GM23338 (cell line): ENCODE measurements around the gene OSBPL6. TPM values are rescaled to one million over a fixed set of nuclear protein-coding genes. Genes with fewer than 3 reads are reported as not detected.

Experiments
- ATAC-seq: fragments of 200-7000 bp; cut with Tn5 transposase; 3 replicates; pipeline ENCODE4 v1.9.1; 2020
- DNase-seq: peaks from one replicate; pipeline ENCODE4 v3.0.0-alpha.2; 2015; ENCODE audit warnings: low spot score
- H2AFZ ChIP-seq: fragments of 200-600 bp; sonication (generic); 2 replicates; pipeline ENCODE4 v1.8.0; 2016; ENCODE audit warnings: antibody characterized with exemption, mild to moderate bottlenecking, moderate library complexity
- H3F3A ChIP-seq: fragments of 200-600 bp; sonication (generic); replicated peaks from 2 replicates; pipeline ENCODE4 v1.8.0; 2017; ENCODE audit warnings: antibody characterized with exemption, mixed run types, low read depth
- H3K27ac ChIP-seq: fragments of 200-600 bp; sonication (generic); 2 replicates; pipeline ENCODE4 v1.6.1; 2016; ENCODE audit warnings: low read depth
- H3K27me3 ChIP-seq: fragments of 200-600 bp; sonication (generic); 2 replicates; pipeline ENCODE4 v1.8.0; 2016; ENCODE audit warnings: mild to moderate bottlenecking, mixed run types, moderate library complexity; ENCODE audit not compliant: insufficient read depth
- H3K36me3 ChIP-seq: fragments of 200-600 bp; sonication (generic); 2 replicates; pipeline ENCODE4 v1.8.0; 2016; ENCODE audit warnings: mild to moderate bottlenecking; ENCODE audit not compliant: insufficient read depth
- H3K4me1 ChIP-seq: fragments of 200-600 bp; sonication (generic); 2 replicates; pipeline ENCODE4 v1.8.0; 2016; ENCODE audit warnings: mild to moderate bottlenecking, moderate library complexity; ENCODE audit not compliant: insufficient read depth
- H3K4me2 ChIP-seq: fragments of 200-600 bp; sonication (generic); 2 replicates; pipeline ENCODE4 v1.7.1; 2017; ENCODE audit warnings: mixed run types
- H3K4me3 ChIP-seq: fragments of 200-600 bp; sonication (generic); 2 replicates; pipeline ENCODE4 v1.6.1; 2016; ENCODE audit warnings: mixed run types
- H3K79me2 ChIP-seq: fragments of 200-600 bp; sonication (generic); replicated peaks from 2 replicates; pipeline ENCODE4 v1.8.0; 2017; ENCODE audit warnings: mild to moderate bottlenecking; ENCODE audit not compliant: insufficient read depth
- H3K9me2 ChIP-seq: fragments of 200-600 bp; sonication (generic); 2 replicates; pipeline ENCODE4 v1.8.0; 2017; ENCODE audit not compliant: insufficient read depth
- H4K20me1 ChIP-seq: fragments of 200-600 bp; sonication (generic); replicated peaks from 2 replicates; pipeline ENCODE4 v1.8.0; 2017; ENCODE audit warnings: mild to moderate bottlenecking; ENCODE audit not compliant: insufficient read depth
- H3K27ac Mint-ChIP-seq: 2 replicates; pipeline ENCODE4 v1.8.0; 2020; ENCODE audit warnings: inconsistent platforms, mild to moderate bottlenecking, moderate library complexity, mixed read lengths
- H3K27me3 Mint-ChIP-seq: 3 replicates; pipeline ENCODE4 v1.8.0; 2022; ENCODE audit warnings: low read depth, mild to moderate bottlenecking, moderate library complexity, mixed read lengths, inconsistent platforms; ENCODE audit not compliant: insufficient read depth, poor library complexity
- H3K36me3 Mint-ChIP-seq: 3 replicates; pipeline ENCODE4 v1.8.0; 2021; ENCODE audit warnings: low read depth, mild to moderate bottlenecking, inconsistent platforms, moderate library complexity, mixed read lengths
- H3K4me1 Mint-ChIP-seq: 3 replicates; pipeline ENCODE4 v1.8.0; 2020; ENCODE audit warnings: mild to moderate bottlenecking, inconsistent platforms, mixed read lengths
- H3K4me3 Mint-ChIP-seq: 3 replicates; pipeline ENCODE4 v1.8.0; 2021; ENCODE audit warnings: moderate library complexity, mild to moderate bottlenecking, inconsistent platforms, mixed read lengths
- H3K9me3 Mint-ChIP-seq: 3 replicates; pipeline ENCODE4 v1.8.0; 2020; ENCODE audit warnings: moderate library complexity, mild to moderate bottlenecking, inconsistent platforms, mixed read lengths
- CREB1 ChIP-seq: fragments of 250-450 bp; sonication (Bioruptor Pico); IDR thresholded peaks from 2 replicates; pipeline ENCODE4 v1.5.0; 2020; ENCODE audit warnings: low read depth, mild to moderate bottlenecking, moderate library complexity
- EZH2 ChIP-seq: fragments of 200-600 bp; sonication (generic); IDR thresholded peaks from one replicate; pipeline ENCODE4 v1.8.0; 2017; ENCODE audit warnings: antibody characterized with exemption, mild to moderate bottlenecking, low read depth; ENCODE audit not compliant: unreplicated experiment
- JUNB ChIP-seq: IDR thresholded peaks from one replicate; pipeline ENCODE4 v1.6.1; 2016; ENCODE audit warnings: antibody characterized with exemption; ENCODE audit not compliant: unreplicated experiment
- POLR2AphosphoS5 ChIP-seq: IDR thresholded peaks from 2 replicates; pipeline ENCODE4 v1.6.1; 2016; ENCODE audit warnings: antibody characterized with exemption, low read depth
- ZNF114 ChIP-seq: fragments of 250-450 bp; sonication (Bioruptor Pico); IDR thresholded peaks from 2 replicates; pipeline ENCODE4 v1.5.0; 2020; ENCODE audit warnings: mild to moderate bottlenecking, moderate library complexity
- polyA plus RNA-seq: library from polyadenylated mRNA; unstranded; fragments of >200 nt; fragmentation: Nextera tagmentation; extraction: Ambion mirVana; gene quantifications from 2 replicates; pipeline ENCODE4 v1.2.1, GENCODE V29; 2016
- total RNA-seq: library from RNA; depleted of rRNA; stranded (reverse); fragments of >200 nt; shearing (Covaris generic); gene quantifications from 2 replicates; pipeline ENCODE4 v1.2.3, GENCODE V29; 2014
- TF ChIP-seq, protein P1 (sequence below): fragments of 250-450 bp; sonication (Bioruptor Pico); IDR thresholded peaks from 2 replicates; pipeline ENCODE4 v1.5.0; 2020; ENCODE audit warnings: mild to moderate bottlenecking, moderate library complexity
- TF ChIP-seq, protein P2 (sequence below): IDR thresholded peaks from 2 replicates; pipeline ENCODE4 v1.6.1; 2016; ENCODE audit warnings: antibody characterized with exemption

OSBPL6 gene
- total and polyA plus RNA-seq, 2 experiments from 2014 or later = 6.0 to 8.5 TPM

DNA sequence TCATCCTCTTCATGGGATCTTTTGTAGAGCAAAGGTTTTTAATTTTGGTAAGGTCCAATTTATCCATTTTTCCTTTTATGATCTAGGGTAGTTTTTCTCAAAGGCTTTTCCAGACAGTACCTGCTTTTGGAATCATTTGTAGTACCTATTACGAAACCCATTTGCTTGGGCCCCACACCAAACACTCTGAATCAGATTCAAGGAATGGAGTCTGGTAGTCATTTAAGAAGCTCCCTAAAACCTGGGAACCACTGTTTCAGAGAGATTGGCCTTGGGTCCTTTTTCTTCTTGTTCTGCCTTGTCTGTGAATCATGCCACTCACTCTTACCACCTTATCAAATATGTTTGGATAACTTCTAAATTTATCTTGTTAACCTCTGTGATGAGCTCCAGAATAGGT lies 40.3 kb downstream of the OSBPL6 start (continued):
- TF ChIP-seq, protein P1, sequence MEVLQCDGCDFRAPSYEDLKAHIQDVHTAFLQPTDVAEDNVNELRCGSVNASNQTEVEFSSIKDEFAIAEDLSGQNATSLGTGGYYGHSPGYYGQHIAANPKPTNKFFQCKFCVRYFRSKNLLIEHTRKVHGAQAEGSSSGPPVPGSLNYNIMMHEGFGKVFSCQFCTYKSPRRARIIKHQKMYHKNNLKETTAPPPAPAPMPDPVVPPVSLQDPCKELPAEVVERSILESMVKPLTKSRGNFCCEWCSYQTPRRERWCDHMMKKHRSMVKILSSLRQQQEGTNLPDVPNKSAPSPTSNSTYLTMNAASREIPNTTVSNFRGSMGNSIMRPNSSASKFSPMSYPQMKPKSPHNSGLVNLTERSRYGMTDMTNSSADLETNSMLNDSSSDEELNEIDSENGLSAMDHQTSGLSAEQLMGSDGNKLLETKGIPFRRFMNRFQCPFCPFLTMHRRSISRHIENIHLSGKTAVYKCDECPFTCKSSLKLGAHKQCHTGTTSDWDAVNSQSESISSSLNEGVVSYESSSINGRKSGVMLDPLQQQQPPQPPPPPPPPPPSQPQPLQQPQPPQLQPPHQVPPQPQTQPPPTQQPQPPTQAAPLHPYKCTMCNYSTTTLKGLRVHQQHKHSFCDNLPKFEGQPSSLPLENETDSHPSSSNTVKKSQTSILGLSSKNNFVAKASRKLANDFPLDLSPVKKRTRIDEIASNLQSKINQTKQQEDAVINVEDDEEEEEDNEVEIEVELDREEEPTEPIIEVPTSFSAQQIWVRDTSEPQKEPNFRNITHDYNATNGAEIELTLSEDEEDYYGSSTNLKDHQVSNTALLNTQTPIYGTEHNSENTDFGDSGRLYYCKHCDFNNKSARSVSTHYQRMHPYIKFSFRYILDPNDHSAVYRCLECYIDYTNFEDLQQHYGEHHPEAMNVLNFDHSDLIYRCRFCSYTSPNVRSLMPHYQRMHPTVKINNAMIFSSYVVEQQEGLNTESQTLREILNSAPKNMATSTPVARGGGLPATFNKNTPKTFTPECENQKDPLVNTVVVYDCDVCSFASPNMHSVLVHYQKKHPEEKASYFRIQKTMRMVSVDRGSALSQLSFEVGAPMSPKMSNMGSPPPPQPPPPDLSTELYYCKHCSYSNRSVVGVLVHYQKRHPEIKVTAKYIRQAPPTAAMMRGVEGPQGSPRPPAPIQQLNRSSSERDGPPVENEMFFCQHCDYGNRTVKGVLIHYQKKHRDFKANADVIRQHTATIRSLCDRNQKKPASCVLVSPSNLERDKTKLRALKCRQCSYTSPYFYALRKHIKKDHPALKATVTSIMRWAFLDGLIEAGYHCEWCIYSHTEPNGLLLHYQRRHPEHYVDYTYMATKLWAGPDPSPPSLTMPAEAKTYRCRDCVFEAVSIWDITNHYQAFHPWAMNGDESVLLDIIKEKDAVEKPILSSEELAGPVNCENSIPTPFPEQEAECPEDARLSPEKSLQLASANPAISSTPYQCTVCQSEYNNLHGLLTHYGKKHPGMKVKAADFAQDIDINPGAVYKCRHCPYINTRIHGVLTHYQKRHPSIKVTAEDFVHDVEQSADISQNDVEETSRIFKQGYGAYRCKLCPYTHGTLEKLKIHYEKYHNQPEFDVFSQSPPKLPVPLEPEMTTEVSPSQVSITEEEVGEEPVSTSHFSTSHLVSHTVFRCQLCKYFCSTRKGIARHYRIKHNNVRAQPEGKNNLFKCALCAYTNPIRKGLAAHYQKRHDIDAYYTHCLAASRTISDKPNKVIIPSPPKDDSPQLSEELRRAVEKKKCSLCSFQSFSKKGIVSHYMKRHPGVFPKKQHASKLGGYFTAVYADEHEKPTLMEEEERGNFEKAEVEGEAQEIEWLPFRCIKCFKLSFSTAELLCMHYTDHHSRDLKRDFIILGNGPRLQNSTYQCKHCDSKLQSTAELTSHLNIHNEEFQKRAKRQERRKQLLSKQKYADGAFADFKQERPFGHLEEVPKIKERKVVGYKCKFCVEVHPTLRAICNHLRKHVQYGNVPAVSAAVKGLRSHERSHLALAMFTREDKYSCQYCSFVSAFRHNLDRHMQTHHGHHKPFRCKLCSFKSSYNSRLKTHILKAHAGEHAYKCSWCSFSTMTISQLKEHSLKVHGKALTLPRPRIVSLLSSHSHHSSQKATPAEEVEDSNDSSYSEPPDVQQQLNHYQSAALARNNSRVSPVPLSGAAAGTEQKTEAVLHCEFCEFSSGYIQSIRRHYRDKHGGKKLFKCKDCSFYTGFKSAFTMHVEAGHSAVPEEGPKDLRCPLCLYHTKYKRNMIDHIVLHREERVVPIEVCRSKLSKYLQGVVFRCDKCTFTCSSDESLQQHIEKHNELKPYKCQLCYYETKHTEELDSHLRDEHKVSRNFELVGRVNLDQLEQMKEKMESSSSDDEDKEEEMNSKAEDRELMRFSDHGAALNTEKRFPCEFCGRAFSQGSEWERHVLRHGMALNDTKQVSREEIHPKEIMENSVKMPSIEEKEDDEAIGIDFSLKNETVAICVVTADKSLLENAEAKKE = no peak

DNA sequence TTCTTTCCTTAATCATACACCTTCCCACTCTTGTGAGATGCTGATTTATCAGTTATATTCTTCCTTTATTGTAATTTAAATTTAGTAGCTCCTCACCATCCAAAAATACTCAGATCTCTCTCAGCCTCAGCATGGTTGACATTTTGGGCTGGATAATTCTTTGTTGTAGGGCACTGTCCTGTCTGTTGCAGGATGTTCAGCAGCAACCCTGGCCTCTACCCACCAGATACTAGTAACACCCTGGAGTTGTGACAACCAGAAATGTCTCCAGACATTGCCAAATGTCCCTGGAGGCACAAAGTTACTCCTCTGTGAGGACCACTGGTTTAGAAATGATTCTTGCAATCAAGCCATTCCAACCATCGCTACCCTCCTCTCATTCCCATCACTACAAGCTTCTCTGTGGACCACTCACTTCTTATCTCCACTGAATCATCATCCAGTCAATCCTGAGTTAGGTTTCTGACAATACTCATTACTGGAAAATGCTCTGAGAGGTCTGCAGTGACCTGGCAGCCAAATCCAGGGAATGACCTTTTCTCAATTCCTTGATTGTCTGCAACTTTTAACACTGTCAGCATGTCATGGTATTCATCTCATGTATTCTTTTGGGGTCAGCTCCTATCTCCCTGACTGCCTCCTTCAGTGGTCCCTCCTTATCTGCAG lies 43.3 kb downstream of the OSBPL6 start:
- H3K27me3 ChIP-seq = no peaks in the 10 kb centered on the region
- H3K79me2 ChIP-seq = no peaks in the 10 kb centered on the region
- H3K4me1 ChIP-seq = no peaks in the 10 kb centered on the region
- no peak overlapping the region for H3K4me2 ChIP-seq
- H3K4me3 Mint-ChIP-seq = no peak overlapping the region
- no peak overlapping the region for H3K4me3 ChIP-seq
- H3K27ac ChIP-seq = no peak overlapping the region
- H3F3A ChIP-seq = no peaks in the 10 kb centered on the region
- no peaks in the 10 kb centered on the region for H3K9me2 ChIP-seq
- no peak overlapping the region for H3K27ac Mint-ChIP-seq
- DNase-seq = no peak
- H3K9me3 Mint-ChIP-seq = no peaks in the 10 kb centered on the region
- H3K36me3 ChIP-seq = no peaks in the 10 kb centered on the region
- H2AFZ ChIP-seq = no peak overlapping the region
- no peaks in the 10 kb centered on the region for H3K36me3 Mint-ChIP-seq
- H4K20me1 ChIP-seq = no peaks in the 10 kb centered on the region
- peaks cover 4% of the 10 kb centered on the region for H3K4me1 Mint-ChIP-seq
- H3K27me3 Mint-ChIP-seq = no peaks in the 10 kb centered on the region
- ATAC-seq = no peak
- TF ChIP-seq ZNF114 (CRISPR knock-in tag) (no peak), CREB1 (CRISPR knock-in tag) (no peak), EZH2 (no peak), JUNB (no peak), POLR2AphosphoS5 (no peak)
- TF ChIP-seq, protein P2, sequence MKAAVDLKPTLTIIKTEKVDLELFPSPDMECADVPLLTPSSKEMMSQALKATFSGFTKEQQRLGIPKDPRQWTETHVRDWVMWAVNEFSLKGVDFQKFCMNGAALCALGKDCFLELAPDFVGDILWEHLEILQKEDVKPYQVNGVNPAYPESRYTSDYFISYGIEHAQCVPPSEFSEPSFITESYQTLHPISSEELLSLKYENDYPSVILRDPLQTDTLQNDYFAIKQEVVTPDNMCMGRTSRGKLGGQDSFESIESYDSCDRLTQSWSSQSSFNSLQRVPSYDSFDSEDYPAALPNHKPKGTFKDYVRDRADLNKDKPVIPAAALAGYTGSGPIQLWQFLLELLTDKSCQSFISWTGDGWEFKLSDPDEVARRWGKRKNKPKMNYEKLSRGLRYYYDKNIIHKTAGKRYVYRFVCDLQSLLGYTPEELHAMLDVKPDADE = no peak
- TF ChIP-seq, protein P1 = no peak
